Hepatocyte (in vitro differentiated cells): ENCODE measurements around the gene FCHSD2.

Experiments used
- CTCF ChIP-seq: fragments of 200-600 bp; sonication (generic); IDR thresholded peaks from 2 replicates; pipeline ENCODE4 v1.5.1; 2016; ENCODE audit warnings: antibody characterized with exemption, mild to moderate bottlenecking; ENCODE audit not compliant: poor library complexity
- EZH2 ChIP-seq: fragments of 200-600 bp; sonication (generic); IDR thresholded peaks from 2 replicates; pipeline ENCODE4 v1.6.1; 2016; ENCODE audit warnings: antibody characterized with exemption, mild to moderate bottlenecking, borderline replicate concordance
- EZH2phosphoT487 ChIP-seq: fragments of 200-600 bp; sonication (generic); IDR thresholded peaks from one replicate; pipeline ENCODE4 v1.6.1; 2018; ENCODE audit warnings: antibody characterized with exemption, mild to moderate bottlenecking, low read depth, moderate library complexity; ENCODE audit not compliant: unreplicated experiment, severe bottlenecking

DNA sequence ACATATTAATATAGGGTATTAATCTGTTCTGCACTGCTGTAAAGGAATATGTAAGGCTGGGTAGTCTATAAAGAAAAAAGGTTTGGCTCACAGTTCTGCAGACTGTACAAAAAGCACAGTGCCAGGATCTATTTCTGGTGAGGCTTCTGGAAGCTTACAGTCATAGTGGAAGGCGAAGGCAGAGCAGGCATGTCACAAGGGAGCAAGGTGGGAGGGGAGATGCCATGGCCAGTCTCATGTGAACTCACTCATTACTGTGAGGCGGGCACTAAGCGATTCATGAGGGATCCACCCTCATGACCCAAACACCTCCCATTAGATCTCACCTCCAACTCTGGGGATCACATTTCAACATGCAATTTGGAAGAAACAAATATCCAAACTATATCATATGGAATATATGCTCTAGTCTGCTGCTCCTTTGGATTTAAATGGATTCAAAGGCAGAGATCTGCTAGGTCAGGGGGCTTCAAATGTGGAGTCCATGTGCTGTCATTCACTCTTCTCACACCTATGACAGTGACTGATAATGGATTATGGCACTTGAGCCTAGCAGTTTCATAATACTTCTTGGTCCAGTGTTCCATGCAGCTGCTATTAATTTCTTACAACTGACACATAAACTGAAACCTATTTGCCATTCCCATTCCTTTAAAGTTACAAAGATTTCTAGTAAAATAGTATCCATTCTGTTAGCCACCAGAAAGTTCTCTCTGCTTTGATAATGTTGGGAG lies 182.0 kb downstream of the FCHSD2 start:
- TF ChIP-seq CTCF: no peak
- TF ChIP-seq EZH2phosphoT487: no peak
- TF ChIP-seq EZH2: no peak
